IMR-90 (cell line): ENCODE results near the gene NRDC. TPM values are rescaled to one million over a fixed set of nuclear protein-coding genes. Genes with fewer than 3 reads are reported as not detected.

Source experiments
- ATAC-seq: fragments of 200-7000 bp; cut with Tn5 transposase; 2 replicates; pipeline ENCODE4 v1.9.1; 2020; ENCODE audit warnings: low read depth, mild to moderate bottlenecking, moderate library complexity
- BruUV-seq: library from RNA; stranded (reverse); fragments of 400-500 nt; replicated peaks from 2 replicates; lab custom pipeline; 2021; lab: Mats Ljungman, UMichigan
- CTCF ChIA-PET: fragments of 300-600 bp; formaldehyde crosslinking; extraction: SDS; loops from one replicate; lab custom pipeline; 2021; ENCODE audit warnings: antibody characterized with exemption; lab: Yijun Ruan, JAX
- POLR2A ChIA-PET: fragments of 300-600 bp; sonication (Branson Sonifier 250); formaldehyde crosslinking; loops from one replicate; lab custom pipeline; 2022; ENCODE audit warnings: antibody characterized with exemption; ENCODE audit not compliant: unreplicated experiment; lab: Charles Lee
- DNase-seq: peaks from one replicate; pipeline ENCODE4 v3.0.0; 2013
- H2AFZ ChIP-seq: replicated peaks from 2 replicates; pipeline ENCODE3; 2013; ENCODE audit warnings: low read length, mild to moderate bottlenecking; ENCODE audit not compliant: poor library complexity
- H2AK5ac ChIP-seq: 2 replicates; pipeline ENCODE4 v1.6.1; 2013; ENCODE audit warnings: low read depth, low read length, inconsistent platforms
- H2AK9ac ChIP-seq: replicated peaks from 2 replicates; pipeline ENCODE3; 2013; ENCODE audit warnings: mild to moderate bottlenecking, low read depth, low read length, moderate library complexity; ENCODE audit not compliant: poor library complexity
- H2BK120ac ChIP-seq: 2 replicates; pipeline ENCODE4 v1.6.1; 2013; ENCODE audit warnings: low read depth, low read length, inconsistent platforms
- H2BK15ac ChIP-seq: 3 replicates; pipeline ENCODE4 v1.6.1; 2013; ENCODE audit warnings: low read depth, low read length, inconsistent platforms
- H2BK20ac ChIP-seq: 2 replicates; pipeline ENCODE4 v1.6.1; 2013; ENCODE audit warnings: low read depth, mild to moderate bottlenecking, inconsistent platforms, low read length, moderate library complexity
- H2BK5ac ChIP-seq: 2 replicates; pipeline ENCODE4 v1.6.1; 2013; ENCODE audit warnings: mild to moderate bottlenecking, low read depth, low read length, inconsistent platforms; ENCODE audit not compliant: poor library complexity, severe bottlenecking
- H3K14ac ChIP-seq: replicated peaks from 2 replicates; pipeline ENCODE4 v1.6.1; 2013; ENCODE audit warnings: low read depth, low read length, inconsistent platforms
- H3K18ac ChIP-seq: 2 replicates; pipeline ENCODE4 v1.6.1; 2013; ENCODE audit warnings: low read depth, low read length, control low read depth
- H3K23ac ChIP-seq: 2 replicates; pipeline ENCODE4 v1.6.1; 2013; ENCODE audit warnings: low read depth, low read length, inconsistent platforms
- H3K27ac ChIP-seq: 2 replicates; pipeline ENCODE4 v1.5.1; 2013; ENCODE audit warnings: mild to moderate bottlenecking, control low read depth, low read length; ENCODE audit not compliant: insufficient read depth
- H3K27me3 ChIP-seq: 2 replicates; pipeline ENCODE4 v1.6.1; 2013; ENCODE audit warnings: low read length; ENCODE audit not compliant: control insufficient read depth, insufficient read depth
- H3K36me3 ChIP-seq: 2 replicates; pipeline ENCODE4 v1.6.1; 2013; ENCODE audit warnings: low read length, mixed read lengths; ENCODE audit not compliant: control insufficient read depth, insufficient read depth
- H3K4ac ChIP-seq: 2 replicates; pipeline ENCODE4 v1.6.1; 2013; ENCODE audit warnings: low read depth, low read length, inconsistent platforms
- H3K4me1 ChIP-seq: 2 replicates; pipeline ENCODE4 v1.6.1; 2013; ENCODE audit warnings: low read length, mixed read lengths; ENCODE audit not compliant: control insufficient read depth, insufficient read depth
- H3K4me2 ChIP-seq: 2 replicates; pipeline ENCODE4 v1.6.1; 2013; ENCODE audit warnings: low read depth, mild to moderate bottlenecking, control low read depth, low read length, moderate library complexity
- H3K4me3 ChIP-seq: 2 replicates; pipeline ENCODE4 v1.5.1; 2013; ENCODE audit warnings: low read depth, mild to moderate bottlenecking, control low read depth, low read length, moderate library complexity; ENCODE audit not compliant: insufficient read depth
- H3K56ac ChIP-seq: 2 replicates; pipeline ENCODE4 v1.6.1; 2013; ENCODE audit warnings: low read length, inconsistent platforms; ENCODE audit not compliant: insufficient read depth; ENCODE audit errors: extremely low read depth
- H3K79me1 ChIP-seq, 2 experiments: 2 replicates each; pipeline ENCODE4 v1.6.1; 2013; ENCODE audit warnings: low read length in 2 of 2, inconsistent platforms in 1 of 2, low read depth in 1 of 2
- H3K9ac ChIP-seq: 2 replicates; pipeline ENCODE4 v1.6.1; 2013; ENCODE audit warnings: low read depth, low read length, control low read depth
- H3K9me1 ChIP-seq: 2 replicates; pipeline ENCODE4 v1.6.1; 2013; ENCODE audit warnings: low read length, inconsistent platforms; ENCODE audit not compliant: insufficient read depth
- H3K9me3 ChIP-seq: 2 replicates; pipeline ENCODE4 v1.6.1; 2013; ENCODE audit warnings: low read length; ENCODE audit not compliant: control insufficient read depth, insufficient read depth
- H4K20me1 ChIP-seq: 2 replicates; pipeline ENCODE4 v1.6.1; 2013; ENCODE audit warnings: low read length, inconsistent platforms; ENCODE audit not compliant: insufficient read depth
- H4K5ac ChIP-seq: 2 replicates; pipeline ENCODE4 v1.6.1; 2013; ENCODE audit warnings: mild to moderate bottlenecking, low read depth, low read length, control low read depth
- H4K8ac ChIP-seq, 2 experiments: 2 replicates each; pipeline ENCODE4 v1.6.1; 2013; ENCODE audit warnings: low read depth in 2 of 2, low read length in 2 of 2, control low read depth in 1 of 2, inconsistent platforms in 1 of 2
- H4K91ac ChIP-seq: 2 replicates; pipeline ENCODE4 v1.6.1; 2013; ENCODE audit warnings: low read depth, low read length, inconsistent platforms; ENCODE audit not compliant: insufficient read depth
- BHLHE40 ChIP-seq: fragments of 150-350 bp; IDR thresholded peaks from 2 replicates; pipeline ENCODE4 v1.6.1; 2016; ENCODE audit warnings: mild to moderate bottlenecking, low read depth, low read length
- CEBPB ChIP-seq: IDR thresholded peaks from 2 replicates; pipeline ENCODE4 v1.6.1; 2012; ENCODE audit warnings: low read depth, low read length, improper control_type of control experiment
- CHD1 ChIP-seq: IDR thresholded peaks from 2 replicates; pipeline ENCODE4 v1.6.1; 2012; ENCODE audit warnings: low read depth, low read length, improper control_type of control experiment
- CTCF ChIP-seq: conservative IDR thresholded peaks from 2 replicates; pipeline ENCODE4 v1.5.1; 2012; ENCODE audit warnings: mild to moderate bottlenecking, low read depth, low read length, improper control_type of control experiment
- ELK1 ChIP-seq: fragments of 150-350 bp; IDR thresholded peaks from 2 replicates; pipeline ENCODE4 v1.6.1; 2016; ENCODE audit warnings: low read depth, mild to moderate bottlenecking, low read length, moderate library complexity, borderline replicate concordance
- FOS ChIP-seq: fragments of 150-350 bp; IDR thresholded peaks from 2 replicates; pipeline ENCODE4 v1.6.1; 2016; ENCODE audit warnings: low read depth, low read length
- MAFK ChIP-seq: IDR thresholded peaks from 2 replicates; pipeline ENCODE4 v1.6.1; 2012; ENCODE audit warnings: low read depth, low read length, improper control_type of control experiment
- MAZ ChIP-seq: IDR thresholded peaks from 2 replicates; pipeline ENCODE4 v1.6.1; 2012; ENCODE audit warnings: low read depth, mild to moderate bottlenecking, low read length, improper control_type of control experiment, moderate library complexity, borderline replicate concordance
- MXI1 ChIP-seq: IDR thresholded peaks from 2 replicates; pipeline ENCODE4 v1.6.1; 2012; ENCODE audit warnings: low read depth, mild to moderate bottlenecking, low read length, moderate library complexity, borderline replicate concordance
- NFE2L2 ChIP-seq: fragments of 150-350 bp; IDR thresholded peaks from 2 replicates; pipeline ENCODE4 v1.6.1; 2016; ENCODE audit warnings: low read depth, mild to moderate bottlenecking, low read length
- POLR2A ChIP-seq: IDR thresholded peaks from 2 replicates; pipeline ENCODE4 v1.6.1; 2012; ENCODE audit warnings: mild to moderate bottlenecking, low read depth, low read length
- RAD21 ChIP-seq: IDR thresholded peaks from 2 replicates; pipeline ENCODE4 v1.6.1; 2012; ENCODE audit warnings: low read length, improper control_type of control experiment
- RCOR1 ChIP-seq: IDR thresholded peaks from 2 replicates; pipeline ENCODE4 v1.6.1; 2012; ENCODE audit warnings: mild to moderate bottlenecking, low read length, improper control_type of control experiment; ENCODE audit not compliant: insufficient replicate concordance
- RFX5 ChIP-seq: IDR thresholded peaks from 2 replicates; pipeline ENCODE4 v1.8.0; 2012; ENCODE audit warnings: low read depth, mild to moderate bottlenecking, low read length, moderate library complexity
- SMC3 ChIP-seq: fragments of 150-350 bp; IDR thresholded peaks from 2 replicates; pipeline ENCODE4 v1.6.1; 2016; ENCODE audit warnings: low read depth, mild to moderate bottlenecking, antibody characterized with exemption, low read length, moderate library complexity
- USF2 ChIP-seq: fragments of 150-350 bp; IDR thresholded peaks from 2 replicates; pipeline ENCODE4 v1.6.1; 2017; ENCODE audit warnings: mild to moderate bottlenecking, antibody characterized with exemption, low read length, low read depth
- dilution Hi-C: fragments of 300-500 bp; cut with HindIII; formaldehyde crosslinking; loops from one replicate; pipeline ENCODE4 v1.14.3; 2018; ENCODE audit warnings: low sequenced_read_pairs; ENCODE audit not compliant: unreplicated experiment
- in situ Hi-C: fragments of 300-500 bp; cut with MboI; formaldehyde crosslinking; loops from 3 replicates; pipeline ENCODE4 v1.14.3; 2019; ENCODE audit warnings: low sequenced_read_pairs, inconsistent platforms, mixed read lengths
- intact Hi-C: fragments of 100-400 bp; cut with micrococcal nuclease; formaldehyde crosslinking; loops from 2 replicates; pipeline ENCODE4 v1.10.0; 2022
- polyA plus RNA-seq, 3 experiments: library from polyadenylated mRNA; depleted of rRNA; stranded (reverse); fragments of >200 nt; gene quantifications; 2 replicates each; pipeline ENCODE4 v1.2.3, GENCODE V29; 2012; ENCODE audit warnings: low replicate concordance in 1 of 3
- total RNA-seq: library from RNA; depleted of rRNA; stranded (reverse); fragments of >200 nt; gene quantifications from 2 replicates; pipeline ENCODE4 v1.2.3, GENCODE V29; 2012

The NRDC gene
- total and polyA plus RNA-seq, 2 of the 4 experiments (the other 2 are of a cell fraction): 75.8 to 84.7 TPM

- H3K9me1 ChIP-seq: no peaks in the 10 kb centered on the region
- no peaks in the 10 kb centered on the region for H3K9me3 ChIP-seq
- TF ChIP-seq FOS: no peak
- no peak for TF ChIP-seq RFX5
- no peak for TF ChIP-seq CTCF
- TF ChIP-seq SMC3: no peak
- TF ChIP-seq MXI1: no peak
- no peak for TF ChIP-seq POLR2A
- no peak for TF ChIP-seq ELK1
- no peak for TF ChIP-seq CEBPB
- TF ChIP-seq MAFK: no peak
- no peak for TF ChIP-seq RAD21
- TF ChIP-seq NFE2L2: no peak
- no peak for TF ChIP-seq CHD1
- no peak for TF ChIP-seq RCOR1
- no peak for TF ChIP-seq MAZ
- no peak for TF ChIP-seq BHLHE40
- no peak for TF ChIP-seq USF2
- no peak overlapping the region for H3K9ac ChIP-seq
- no peak overlapping the region for H3K4me2 ChIP-seq
- no peak overlapping the region for H3K18ac ChIP-seq
- H2AK5ac ChIP-seq: no peak overlapping the region
- no peak overlapping the region for H2BK20ac ChIP-seq
- no peak overlapping the region for H4K8ac ChIP-seq
- H3K23ac ChIP-seq: no peak overlapping the region
- H4K20me1 ChIP-seq: no peaks in the 10 kb centered on the region
- H3K4me3 ChIP-seq: no peak overlapping the region
- no peak overlapping the region for H2AK9ac ChIP-seq
- H3K36me3 ChIP-seq: peaks cover 3% of the 10 kb centered on the region; the same call in 1 of the 2 replicates
- H2BK120ac ChIP-seq: no peak overlapping the region
- ATAC-seq (no peak), DNase-seq (no peak)
- CTCF ChIA-PET: interaction anchor here (0.8 kb wide), 1 partner anchor 9 kb away, joined by 3 read pairs; no protein-coding TSS in a partner anchor
- POLR2A ChIA-PET: no interaction called here
- no TSS peak for BruUV-seq
- intact Hi-C loops (no loop called here), in situ Hi-C loops (no loop called here), dilution Hi-C loops (no loop called here)
- H3K14ac ChIP-seq: no peak overlapping the region
- H3K4ac ChIP-seq: no peak overlapping the region
- no peaks in the 10 kb centered on the region for H3K4me1 ChIP-seq
- peaks cover 8 to 18% of the 10 kb centered on the region in 2 experiments for H3K79me1 ChIP-seq
- no peak overlapping the region for H4K5ac ChIP-seq
- no peak overlapping the region for H4K91ac ChIP-seq
- no peak overlapping the region for H2BK5ac ChIP-seq
- H2AFZ ChIP-seq: no peak overlapping the region
- H3K27ac ChIP-seq: no peak overlapping the region
- H3K56ac ChIP-seq: no peak overlapping the region
- no peaks in the 10 kb centered on the region for H3K27me3 ChIP-seq
- no peak overlapping the region for H2BK15ac ChIP-seq
Measured at GRCh38 chr1:51745304-51745570, 133.3 kb downstream of the NRDC start.
